SU-DHL-6 (cell line): ENCODE measurements around the gene KMT2B.

ENCODE experiments used
- H2AFZ ChIP-seq: fragments of 200-600 bp; sonication (generic); 2 replicates; pipeline ENCODE4 v1.6.1; 2014; ENCODE audit warnings: low read depth, mild to moderate bottlenecking, moderate library complexity, mixed read lengths, antibody characterized with exemption, low read length; ENCODE audit not compliant: severe bottlenecking
- H3F3A ChIP-seq: fragments of 200-600 bp; shearing (Covaris generic); 2 replicates; pipeline ENCODE4 v1.6.0; 2016; ENCODE audit warnings: antibody characterized with exemption, mild to moderate bottlenecking; ENCODE audit not compliant: insufficient read depth
- H3K27ac ChIP-seq: fragments of 200-600 bp; sonication (generic); 2 replicates; pipeline ENCODE4 v1.5.1; 2016; ENCODE audit warnings: low read depth, mild to moderate bottlenecking, low read length, moderate library complexity, mixed read lengths
- H3K27me3 ChIP-seq: fragments of 200-600 bp; sonication (generic), shearing (Covaris generic); 2 replicates; pipeline ENCODE4 v1.6.0; 2014; ENCODE audit warnings: mild to moderate bottlenecking, low read length
- H3K36me3 ChIP-seq: fragments of 200-600 bp; sonication (generic); 2 replicates; pipeline ENCODE4 v1.6.1; 2014; ENCODE audit warnings: mild to moderate bottlenecking, low read length, mixed read lengths
- H3K4me2 ChIP-seq: fragments of 300-600, 200-600 bp; shearing (Covaris generic), sonication (generic); 2 replicates; pipeline ENCODE4 v1.6.0; 2014; ENCODE audit warnings: low read length, low read depth, mild to moderate bottlenecking; ENCODE audit not compliant: poor library complexity, severe bottlenecking
- H3K4me3 ChIP-seq: fragments of 200-600 bp; sonication (generic); 2 replicates; pipeline ENCODE4 v1.5.1; 2014; ENCODE audit warnings: antibody characterized with exemption, low read length, mild to moderate bottlenecking, mixed read lengths; ENCODE audit not compliant: insufficient read depth, poor library complexity, severe bottlenecking
- H3K79me2 ChIP-seq: fragments of 200-600 bp; sonication (generic); 2 replicates; pipeline ENCODE4 v1.6.1; 2014; ENCODE audit warnings: mild to moderate bottlenecking, low read length, moderate library complexity; ENCODE audit not compliant: insufficient read depth
- H3K9ac ChIP-seq: fragments of 200-600 bp; sonication (generic); 2 replicates; pipeline ENCODE4 v1.7.0; 2014; ENCODE audit warnings: mild to moderate bottlenecking, low read length
- H3K9me2 ChIP-seq: fragments of 200-600 bp; sonication (generic); replicated peaks from 2 replicates; pipeline ENCODE4 v1.6.1; 2014; ENCODE audit warnings: low read length; ENCODE audit not compliant: insufficient read depth
- H3K9me3 ChIP-seq: fragments of 200-600 bp; sonication (generic); 2 replicates; pipeline ENCODE4 v1.6.1; 2014; ENCODE audit warnings: low read length, mixed read lengths; ENCODE audit not compliant: insufficient read depth
- H4K20me1 ChIP-seq: fragments of 200-600 bp; sonication (generic); 2 replicates; pipeline ENCODE4 v1.6.1; 2014; ENCODE audit warnings: low read depth, mild to moderate bottlenecking, antibody characterized with exemption, low read length, moderate library complexity, mixed read lengths
- EZH2phosphoT487 ChIP-seq: fragments of 200-600 bp; sonication (generic), shearing (Covaris generic); conservative IDR thresholded peaks from 2 replicates; pipeline ENCODE4 v1.6.1; 2018; ENCODE audit warnings: mild to moderate bottlenecking, antibody characterized with exemption, low read length, moderate library complexity, mixed read lengths
- TF ChIP-seq, protein P1 (sequence below): fragments of 200-600 bp; sonication (generic); IDR thresholded peaks from one replicate; pipeline ENCODE4 v1.5.1; 2017; ENCODE audit warnings: antibody characterized with exemption, mild to moderate bottlenecking, low read length, moderate library complexity; ENCODE audit not compliant: insufficient read depth, poor library complexity, severe bottlenecking

Gene KMT2B

GRCh38 chr19:35734273-35734672 is 16.5 kb downstream of the KMT2B start:
- H2AFZ ChIP-seq = no peak overlapping the region
- H3K27ac ChIP-seq = no peak overlapping the region
- H3K36me3 ChIP-seq = no peaks in the 10 kb centered on the region
- no peak overlapping the region for H3K4me3 ChIP-seq
- no peaks in the 10 kb centered on the region for H3K9me3 ChIP-seq
- peaks cover 5% of the 10 kb centered on the region; the same call in 1 of the 2 replicates for H3F3A ChIP-seq
- TF ChIP-seq EZH2phosphoT487 = no peak
- TF ChIP-seq, protein P1, sequence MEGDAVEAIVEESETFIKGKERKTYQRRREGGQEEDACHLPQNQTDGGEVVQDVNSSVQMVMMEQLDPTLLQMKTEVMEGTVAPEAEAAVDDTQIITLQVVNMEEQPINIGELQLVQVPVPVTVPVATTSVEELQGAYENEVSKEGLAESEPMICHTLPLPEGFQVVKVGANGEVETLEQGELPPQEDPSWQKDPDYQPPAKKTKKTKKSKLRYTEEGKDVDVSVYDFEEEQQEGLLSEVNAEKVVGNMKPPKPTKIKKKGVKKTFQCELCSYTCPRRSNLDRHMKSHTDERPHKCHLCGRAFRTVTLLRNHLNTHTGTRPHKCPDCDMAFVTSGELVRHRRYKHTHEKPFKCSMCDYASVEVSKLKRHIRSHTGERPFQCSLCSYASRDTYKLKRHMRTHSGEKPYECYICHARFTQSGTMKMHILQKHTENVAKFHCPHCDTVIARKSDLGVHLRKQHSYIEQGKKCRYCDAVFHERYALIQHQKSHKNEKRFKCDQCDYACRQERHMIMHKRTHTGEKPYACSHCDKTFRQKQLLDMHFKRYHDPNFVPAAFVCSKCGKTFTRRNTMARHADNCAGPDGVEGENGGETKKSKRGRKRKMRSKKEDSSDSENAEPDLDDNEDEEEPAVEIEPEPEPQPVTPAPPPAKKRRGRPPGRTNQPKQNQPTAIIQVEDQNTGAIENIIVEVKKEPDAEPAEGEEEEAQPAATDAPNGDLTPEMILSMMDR = no peak
- no peaks in the 10 kb centered on the region for H3K79me2 ChIP-seq
- no peaks in the 10 kb centered on the region for H4K20me1 ChIP-seq
- no peaks in the 10 kb centered on the region for H3K27me3 ChIP-seq
- no peak overlapping the region for H3K4me2 ChIP-seq
- no peak overlapping the region for H3K9ac ChIP-seq
- H3K9me2 ChIP-seq = no peaks in the 10 kb centered on the region

DNA sequence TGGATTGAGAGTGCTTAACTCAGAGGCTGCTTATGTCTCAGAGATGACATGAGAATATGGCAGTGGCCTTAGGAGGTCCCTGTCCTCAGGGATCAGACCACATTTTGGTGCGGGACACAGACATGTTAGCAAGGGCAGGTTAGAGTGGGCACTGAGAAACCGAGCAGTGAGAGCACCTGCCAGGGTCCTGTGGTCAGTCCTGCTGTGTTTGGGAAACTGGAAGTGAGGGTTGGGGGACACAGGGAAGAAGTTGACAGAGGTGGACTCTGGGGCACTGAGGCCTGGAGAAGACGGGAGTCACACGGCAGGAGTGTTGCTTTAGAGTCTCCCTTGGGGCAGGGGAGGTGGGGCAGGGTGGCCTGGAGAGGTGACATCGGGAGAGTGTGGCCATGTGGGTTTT is 17.1 kb downstream of the KMT2B start:
- no peaks in the 10 kb centered on the region for H3K9me3 ChIP-seq
- no peaks in the 10 kb centered on the region for H3K27me3 ChIP-seq
- H3K4me2 ChIP-seq = no peak overlapping the region
- H2AFZ ChIP-seq = no peak overlapping the region
- no peaks in the 10 kb centered on the region for H3K36me3 ChIP-seq
- no peak overlapping the region for H3K9ac ChIP-seq
- H4K20me1 ChIP-seq = no peaks in the 10 kb centered on the region
- H3K9me2 ChIP-seq = no peaks in the 10 kb centered on the region
- no peaks in the 10 kb centered on the region for H3K79me2 ChIP-seq
- no peak overlapping the region for H3K27ac ChIP-seq
- peaks cover 5% of the 10 kb centered on the region; the same call in 1 of the 2 replicates for H3F3A ChIP-seq
- TF ChIP-seq, protein P1 = no peak
- no peak for TF ChIP-seq EZH2phosphoT487
- H3K4me3 ChIP-seq = no peak overlapping the region

DNA sequence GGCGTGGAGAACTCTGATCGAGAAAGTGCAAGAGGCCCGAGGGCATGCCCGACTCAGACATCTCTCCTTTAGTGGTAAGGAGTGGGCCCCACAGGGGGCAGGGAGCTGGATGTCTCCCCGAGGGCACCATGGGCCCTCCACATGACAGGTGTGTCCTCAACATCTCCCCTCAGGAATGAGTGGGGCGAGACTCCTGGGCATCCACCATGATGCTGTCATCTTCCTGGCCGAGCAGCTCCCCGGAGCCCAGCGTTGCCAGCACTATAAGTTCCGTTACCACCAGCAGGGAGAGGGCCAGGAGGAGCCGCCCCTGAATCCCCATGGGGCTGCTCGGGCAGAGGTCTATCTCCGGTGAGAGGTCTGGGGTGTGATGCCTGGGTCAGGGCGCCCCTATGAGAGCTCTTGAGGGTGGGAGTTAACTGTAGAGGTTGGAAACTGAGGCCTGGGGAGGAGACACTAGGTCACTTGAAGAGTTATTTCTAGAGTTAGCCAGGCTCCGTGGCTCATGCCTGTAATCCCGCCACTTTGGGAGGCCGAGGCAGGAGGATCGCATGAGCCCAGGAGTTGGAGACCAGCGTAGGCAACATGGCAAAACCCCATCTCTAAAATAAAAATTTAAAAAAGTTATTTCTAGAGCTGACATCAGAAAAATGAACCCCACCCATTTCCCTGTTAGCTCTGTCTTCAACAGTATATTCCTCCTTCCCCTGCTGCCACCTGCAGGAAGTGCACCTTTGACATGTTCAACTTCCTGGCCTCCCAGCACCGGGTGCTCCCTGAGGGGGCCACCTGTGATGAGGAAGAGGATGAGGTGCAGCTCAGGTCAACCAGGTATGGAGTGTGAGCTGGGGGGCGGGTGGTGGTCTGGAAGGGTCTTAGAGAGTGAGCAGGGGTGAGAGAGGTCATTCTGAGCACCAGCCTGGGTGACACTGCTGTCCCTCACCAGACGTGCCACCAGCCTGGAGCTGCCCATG is 19.4 kb downstream of the KMT2B start:
- Histone ChIP-seq H3F3A (peaks cover 13% of the 10 kb centered on the region), H3K36me3 (no peaks in the 10 kb centered on the region), H3K27ac (no peak overlapping the region), H3K27me3 (no peaks in the 10 kb centered on the region), H3K9me2 (no peaks in the 10 kb centered on the region), H2AFZ (no peak overlapping the region), H3K9me3 (no peaks in the 10 kb centered on the region), H4K20me1 (no peaks in the 10 kb centered on the region), H3K79me2 (no peaks in the 10 kb centered on the region), H3K4me3 (no peak overlapping the region), H3K4me2 (no peak overlapping the region), H3K9ac (no peak overlapping the region)
- no peak for TF ChIP-seq EZH2phosphoT487
- TF ChIP-seq, protein P1 = no peak
